Neural progenitor cell (in vitro differentiated cells): ENCODE measurements around the gene GLYATL3.

ENCODE experiments used
- EZH2 ChIP-seq: fragments of 200-600 bp; sonication (generic); IDR thresholded peaks from 2 replicates; pipeline ENCODE4 v1.6.1; 2017; ENCODE audit warnings: antibody characterized with exemption, mild to moderate bottlenecking, moderate library complexity
- EZH2phosphoT487 ChIP-seq: fragments of 200-600 bp; sonication (generic); IDR thresholded peaks from 2 replicates; pipeline ENCODE4 v1.6.1; 2017; ENCODE audit warnings: antibody characterized with exemption
- TF ChIP-seq, protein P1 (sequence below): fragments of 200-600 bp; sonication (generic); IDR thresholded peaks from 2 replicates; pipeline ENCODE4 v1.5.1; 2017; ENCODE audit warnings: antibody characterized with exemption, mild to moderate bottlenecking

- TF ChIP-seq EZH2phosphoT487 (no peak), EZH2 (no peak)
- TF ChIP-seq, protein P1, sequence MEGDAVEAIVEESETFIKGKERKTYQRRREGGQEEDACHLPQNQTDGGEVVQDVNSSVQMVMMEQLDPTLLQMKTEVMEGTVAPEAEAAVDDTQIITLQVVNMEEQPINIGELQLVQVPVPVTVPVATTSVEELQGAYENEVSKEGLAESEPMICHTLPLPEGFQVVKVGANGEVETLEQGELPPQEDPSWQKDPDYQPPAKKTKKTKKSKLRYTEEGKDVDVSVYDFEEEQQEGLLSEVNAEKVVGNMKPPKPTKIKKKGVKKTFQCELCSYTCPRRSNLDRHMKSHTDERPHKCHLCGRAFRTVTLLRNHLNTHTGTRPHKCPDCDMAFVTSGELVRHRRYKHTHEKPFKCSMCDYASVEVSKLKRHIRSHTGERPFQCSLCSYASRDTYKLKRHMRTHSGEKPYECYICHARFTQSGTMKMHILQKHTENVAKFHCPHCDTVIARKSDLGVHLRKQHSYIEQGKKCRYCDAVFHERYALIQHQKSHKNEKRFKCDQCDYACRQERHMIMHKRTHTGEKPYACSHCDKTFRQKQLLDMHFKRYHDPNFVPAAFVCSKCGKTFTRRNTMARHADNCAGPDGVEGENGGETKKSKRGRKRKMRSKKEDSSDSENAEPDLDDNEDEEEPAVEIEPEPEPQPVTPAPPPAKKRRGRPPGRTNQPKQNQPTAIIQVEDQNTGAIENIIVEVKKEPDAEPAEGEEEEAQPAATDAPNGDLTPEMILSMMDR: no peak
These were observed 9.1 kb upstream of the GLYATL3 start for GRCh38 chr6:49490633-49491032.
